Uterus (tissue), 2 donors: ENCODE results near the gene LYZ.

ENCODE experiments used
- POLR2A ChIP-seq, 2 donors: fragments of 450-650 bp; IDR thresholded peaks; one replicate each; pipeline ENCODE4 v1.6.1; 2016; ENCODE audit warnings: antibody characterized with exemption in 2 of 2, mild to moderate bottlenecking in 1 of 2, moderate library complexity in 1 of 2
- TF ChIP-seq, protein P1 (sequence below), 4 experiments: fragments of 200-600 bp in 2 of 4; fragments of 450-650 bp in 2 of 4; sonication (generic) in 2 of 4; IDR thresholded peaks; one replicate each; pipeline ENCODE4 v1.5.1; 2016 to 2019; ENCODE audit warnings: antibody characterized with exemption in 4 of 4, mild to moderate bottlenecking in 2 of 4, moderate library complexity in 1 of 4

DNA sequence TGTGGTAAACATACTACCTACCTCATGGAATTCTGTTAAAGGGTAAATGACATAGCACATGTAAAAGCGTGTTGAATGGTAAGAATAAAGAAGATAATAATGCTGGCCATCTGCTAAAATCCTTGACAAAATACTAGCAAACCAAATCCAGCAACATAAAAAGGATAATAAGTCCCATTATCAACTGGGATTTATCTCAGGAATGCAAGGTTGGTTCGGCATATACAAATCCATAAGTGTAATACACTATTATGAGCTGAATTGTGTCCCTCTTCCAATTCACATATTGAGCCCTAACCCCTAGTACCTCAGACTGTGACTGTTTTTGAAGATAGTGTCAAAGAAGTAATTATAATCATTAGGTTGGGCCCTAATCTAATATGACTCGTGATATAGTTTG, 48.8 kb downstream of the LYZ start:
- TF ChIP-seq, protein P1, sequence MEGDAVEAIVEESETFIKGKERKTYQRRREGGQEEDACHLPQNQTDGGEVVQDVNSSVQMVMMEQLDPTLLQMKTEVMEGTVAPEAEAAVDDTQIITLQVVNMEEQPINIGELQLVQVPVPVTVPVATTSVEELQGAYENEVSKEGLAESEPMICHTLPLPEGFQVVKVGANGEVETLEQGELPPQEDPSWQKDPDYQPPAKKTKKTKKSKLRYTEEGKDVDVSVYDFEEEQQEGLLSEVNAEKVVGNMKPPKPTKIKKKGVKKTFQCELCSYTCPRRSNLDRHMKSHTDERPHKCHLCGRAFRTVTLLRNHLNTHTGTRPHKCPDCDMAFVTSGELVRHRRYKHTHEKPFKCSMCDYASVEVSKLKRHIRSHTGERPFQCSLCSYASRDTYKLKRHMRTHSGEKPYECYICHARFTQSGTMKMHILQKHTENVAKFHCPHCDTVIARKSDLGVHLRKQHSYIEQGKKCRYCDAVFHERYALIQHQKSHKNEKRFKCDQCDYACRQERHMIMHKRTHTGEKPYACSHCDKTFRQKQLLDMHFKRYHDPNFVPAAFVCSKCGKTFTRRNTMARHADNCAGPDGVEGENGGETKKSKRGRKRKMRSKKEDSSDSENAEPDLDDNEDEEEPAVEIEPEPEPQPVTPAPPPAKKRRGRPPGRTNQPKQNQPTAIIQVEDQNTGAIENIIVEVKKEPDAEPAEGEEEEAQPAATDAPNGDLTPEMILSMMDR (IDR thresholded peaks at IDR 0.05) = no peak
- TF ChIP-seq POLR2A (IDR thresholded peaks at IDR 0.05) = no peak
